ENCODE measurements around the gene DEFB124.
"Not testable (repeated sequence)": the region's sequence is repeated elsewhere in the genome, so short reads cannot be mapped to it uniquely, and the experiment has no call there.

The DEFB124 gene, protein sequence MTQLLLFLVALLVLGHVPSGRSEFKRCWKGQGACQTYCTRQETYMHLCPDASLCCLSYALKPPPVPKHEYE

DNA sequence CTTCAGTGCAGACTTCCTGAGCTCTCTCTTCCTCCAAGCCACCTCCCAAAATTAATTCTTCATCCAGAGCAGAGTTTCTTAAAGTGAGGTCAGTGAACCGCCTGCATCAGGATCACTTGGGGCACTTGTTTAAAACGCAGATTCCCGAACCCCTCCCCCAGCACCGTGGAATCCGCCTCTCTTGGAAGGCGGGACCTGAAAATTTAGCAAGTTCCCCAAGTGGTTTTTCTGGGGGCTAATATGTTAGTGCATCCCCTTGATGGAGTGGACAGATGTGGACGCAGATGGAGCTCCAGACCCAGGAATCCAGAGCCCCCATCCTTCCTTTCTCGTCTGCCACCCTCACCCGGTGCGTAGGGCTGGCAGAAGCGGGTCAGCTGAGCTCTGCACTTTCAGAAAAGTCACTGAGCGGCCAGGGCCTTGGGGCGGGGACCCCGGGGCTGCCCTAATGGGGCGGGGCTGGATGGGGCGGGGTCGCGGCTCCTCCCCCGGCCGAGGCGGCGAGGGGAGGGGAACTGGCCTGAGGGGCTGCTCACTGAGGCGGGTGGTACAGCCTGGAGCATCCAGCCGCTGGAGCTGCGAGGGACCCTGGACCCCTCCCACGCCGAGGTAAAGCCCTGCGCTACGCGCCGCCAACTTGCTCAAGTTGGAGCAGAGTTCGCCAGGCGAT, at the start of gene DEFB124, which contains the start of gene REM1:
TSS of gene DEFB124 (minus strand) at position 370 of the 670 bp plus-strand sequence. CDS start 2,114 bp downstream, outside the sequence.
TSS of gene REM1 (plus strand) at position 531 of the 670 bp plus-strand sequence. CDS start 1,158 bp downstream, outside the sequence.
- no peak for DNase-seq

DNA sequence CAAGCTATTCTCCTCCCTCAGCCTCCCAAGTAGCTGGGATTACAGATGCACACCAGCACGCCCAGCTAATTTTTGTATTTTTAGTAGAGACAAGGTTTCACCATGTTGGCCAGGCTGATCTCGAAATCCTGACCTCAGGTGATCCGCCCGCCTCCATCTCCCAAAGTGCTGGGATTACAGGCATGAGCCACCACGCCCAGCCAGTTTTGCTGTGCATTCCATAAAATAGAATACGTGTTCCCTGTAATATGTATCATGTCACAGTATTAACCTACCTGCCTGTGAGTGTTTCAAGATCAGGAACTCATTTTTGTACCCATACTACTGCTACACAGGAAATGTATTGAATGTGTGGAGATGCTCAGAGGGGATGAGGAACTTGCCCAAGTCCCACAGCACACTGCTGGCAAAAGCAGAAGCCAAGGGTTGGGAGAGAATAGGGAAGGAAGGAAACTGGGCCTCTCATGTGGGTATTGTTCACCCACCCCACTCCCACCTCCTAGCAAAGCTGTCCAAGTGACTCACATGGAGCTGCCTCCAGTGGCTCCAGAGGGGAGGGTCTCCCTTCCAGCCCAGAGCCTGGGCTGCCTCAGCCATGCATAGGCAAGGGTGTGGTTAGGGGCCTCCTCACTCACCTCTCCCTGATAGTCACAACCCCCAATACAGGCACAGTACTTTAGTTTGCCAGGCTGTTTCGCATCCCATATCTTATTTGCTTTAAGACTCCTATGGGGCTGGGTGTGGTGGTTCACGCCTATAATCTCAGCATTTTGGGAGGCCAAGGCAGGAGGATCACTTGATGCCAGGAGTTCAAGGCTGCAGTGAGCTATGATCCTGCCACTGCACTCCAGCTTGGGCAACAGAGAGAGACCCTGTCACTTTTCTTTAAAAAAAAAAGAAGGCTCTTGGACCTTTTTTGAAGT, 48.7 kb upstream of the DEFB124 start:
- no peak for DNase-seq

DNA sequence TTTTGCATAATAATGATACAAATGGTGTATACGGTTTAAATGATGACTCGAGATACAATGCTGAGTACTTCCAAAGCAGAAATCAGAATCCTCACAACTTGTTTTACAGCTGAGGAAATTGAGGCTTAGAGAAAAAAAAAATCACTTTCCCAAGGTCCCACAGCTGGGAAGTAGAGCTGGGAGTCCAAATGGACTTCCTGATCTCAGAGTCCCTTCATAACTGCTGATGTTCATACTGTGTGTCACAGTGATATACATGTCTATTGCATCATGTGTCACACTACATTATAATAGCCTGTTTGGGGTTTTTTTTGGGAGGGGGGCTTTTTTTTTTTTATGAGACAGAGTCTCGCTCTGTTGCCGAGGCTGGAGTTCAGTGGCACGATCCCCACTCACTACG, 47.8 kb upstream of the DEFB124 start:
- no peak for DNase-seq

DNA sequence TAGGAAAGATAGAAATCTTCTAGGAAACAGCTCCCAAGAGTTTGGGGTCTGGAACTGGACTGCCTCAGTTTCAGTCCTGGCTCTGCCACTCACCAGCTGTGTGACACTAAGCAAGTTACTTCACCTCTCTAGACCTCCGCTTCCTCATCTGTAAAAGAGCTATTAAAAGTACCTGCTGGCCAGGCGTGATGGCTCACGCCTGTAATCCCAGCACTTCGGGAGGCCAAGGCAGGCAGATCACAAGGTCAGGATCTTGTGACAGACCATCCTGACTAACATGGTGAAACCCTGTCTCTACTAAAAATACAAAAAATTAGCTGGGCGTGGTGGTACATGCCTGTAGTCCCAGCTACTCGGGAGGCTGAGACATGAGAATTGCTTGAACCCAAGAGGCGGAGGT, 46.3 kb upstream of the DEFB124 start:
- not testable (repeated sequence) for DNase-seq

DNA sequence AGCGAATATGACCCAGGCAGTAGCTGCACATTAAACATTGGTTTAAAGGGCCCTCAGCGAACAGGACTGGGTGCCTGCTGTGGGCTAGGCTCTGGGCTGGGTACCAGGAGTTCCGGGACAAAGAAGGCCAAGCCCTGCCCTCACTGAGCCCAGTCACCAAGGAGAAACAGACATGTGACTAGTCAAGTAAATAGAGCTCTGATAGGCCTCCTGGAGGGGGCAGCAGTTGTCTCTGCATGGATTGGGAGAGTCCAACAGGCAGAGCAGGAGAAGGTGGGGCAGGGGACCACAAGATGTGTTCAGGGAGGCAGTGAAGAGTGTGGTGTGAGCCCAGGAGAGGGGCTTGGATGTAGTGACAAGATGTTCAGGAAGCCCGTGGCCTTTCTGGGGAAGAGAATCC, 42.4 kb upstream of the DEFB124 start:
- peak in 1 of 2 experiments; percentile 65 for DNase-seq

DNA sequence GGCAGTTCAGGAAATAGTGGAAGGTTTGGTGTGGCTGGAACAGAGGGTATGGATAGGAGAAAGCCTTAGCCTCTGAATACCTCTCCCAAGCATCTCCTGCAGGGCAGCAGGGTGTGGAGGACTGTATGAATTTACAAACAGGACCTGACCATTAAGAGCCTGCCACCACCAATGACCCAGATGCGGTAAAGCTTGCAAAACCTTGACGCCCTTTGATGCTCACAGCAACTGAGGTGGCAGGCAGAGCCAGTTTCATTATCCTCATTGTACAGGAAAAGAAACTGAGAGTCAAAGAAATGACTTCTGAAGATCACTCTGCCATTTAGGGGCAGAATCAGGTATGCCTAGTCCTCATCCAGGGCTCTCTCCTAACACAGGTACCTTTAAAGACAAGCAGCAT, 41.7 kb upstream of the DEFB124 start:
- no peak for DNase-seq

DNA sequence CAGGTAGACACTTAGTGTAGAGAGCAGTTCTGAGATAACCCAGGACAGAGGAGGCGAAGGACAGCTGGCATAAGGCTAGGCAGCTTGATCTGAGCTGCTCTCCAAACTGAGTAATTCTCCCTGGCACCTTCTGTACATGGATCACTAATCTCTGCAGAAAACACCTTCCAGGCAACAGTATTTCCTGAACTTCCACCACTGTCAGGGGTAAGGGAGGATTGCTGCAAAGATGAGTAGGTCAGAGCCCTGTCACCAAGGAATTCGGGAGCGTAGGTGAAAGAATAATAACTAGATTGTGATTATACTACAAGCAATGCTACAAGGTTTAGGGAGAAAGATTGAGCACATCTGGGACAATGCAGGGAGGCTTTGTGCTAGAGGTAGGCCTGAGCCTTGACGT, 41.2 kb upstream of the DEFB124 start:
- no peak for DNase-seq

DNA sequence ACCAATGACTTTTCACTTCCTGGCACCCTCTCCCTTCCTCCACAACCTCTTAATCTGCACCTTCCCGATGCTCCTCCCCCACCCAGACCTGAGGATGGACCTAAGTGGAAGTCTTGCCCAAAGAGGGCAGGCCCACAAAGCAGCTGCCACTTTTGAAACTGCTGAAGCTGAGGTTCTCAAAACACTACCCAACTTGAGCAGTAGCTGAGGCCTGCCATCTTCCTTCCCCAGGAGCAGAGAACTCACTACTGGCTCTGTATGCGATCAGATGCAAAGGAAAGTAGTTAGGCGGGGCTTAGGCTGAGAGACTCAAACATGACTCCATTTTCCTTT, 40.8 kb upstream of the DEFB124 start:
- no peak for DNase-seq

DNA sequence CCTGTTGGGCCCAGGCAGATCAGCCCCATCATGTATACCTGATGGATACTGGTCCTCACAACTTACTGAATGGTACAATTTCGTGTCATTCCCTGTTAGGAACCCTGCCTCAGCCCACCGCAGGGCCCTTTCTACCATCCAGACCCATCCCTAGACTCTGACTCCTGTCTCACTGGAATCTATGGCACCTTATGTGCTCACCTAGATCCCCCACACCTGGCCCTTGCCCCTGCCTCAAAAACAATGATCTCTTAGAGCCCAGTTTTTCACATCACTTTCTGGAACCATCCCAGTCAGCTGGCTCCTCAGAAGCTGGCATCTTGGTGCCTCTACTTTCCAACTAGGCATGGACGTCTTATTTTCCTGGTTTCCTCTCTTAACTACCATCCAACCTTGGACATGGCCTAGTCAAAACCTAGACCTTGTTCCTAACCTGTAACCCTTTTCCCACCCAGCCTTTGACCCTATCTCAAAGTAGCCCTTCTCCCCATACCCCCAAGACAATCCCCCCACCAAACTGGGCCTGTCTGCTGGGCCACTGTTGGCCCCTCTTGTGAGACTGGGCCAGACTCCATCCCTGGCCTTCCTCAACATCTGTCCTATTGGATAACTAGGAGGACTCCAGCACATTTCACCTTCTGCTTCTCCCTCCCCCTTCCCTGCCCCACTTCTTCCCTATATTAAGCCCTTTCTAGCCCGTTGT, 40.3 kb upstream of the DEFB124 start:
- no peak for DNase-seq

DNA sequence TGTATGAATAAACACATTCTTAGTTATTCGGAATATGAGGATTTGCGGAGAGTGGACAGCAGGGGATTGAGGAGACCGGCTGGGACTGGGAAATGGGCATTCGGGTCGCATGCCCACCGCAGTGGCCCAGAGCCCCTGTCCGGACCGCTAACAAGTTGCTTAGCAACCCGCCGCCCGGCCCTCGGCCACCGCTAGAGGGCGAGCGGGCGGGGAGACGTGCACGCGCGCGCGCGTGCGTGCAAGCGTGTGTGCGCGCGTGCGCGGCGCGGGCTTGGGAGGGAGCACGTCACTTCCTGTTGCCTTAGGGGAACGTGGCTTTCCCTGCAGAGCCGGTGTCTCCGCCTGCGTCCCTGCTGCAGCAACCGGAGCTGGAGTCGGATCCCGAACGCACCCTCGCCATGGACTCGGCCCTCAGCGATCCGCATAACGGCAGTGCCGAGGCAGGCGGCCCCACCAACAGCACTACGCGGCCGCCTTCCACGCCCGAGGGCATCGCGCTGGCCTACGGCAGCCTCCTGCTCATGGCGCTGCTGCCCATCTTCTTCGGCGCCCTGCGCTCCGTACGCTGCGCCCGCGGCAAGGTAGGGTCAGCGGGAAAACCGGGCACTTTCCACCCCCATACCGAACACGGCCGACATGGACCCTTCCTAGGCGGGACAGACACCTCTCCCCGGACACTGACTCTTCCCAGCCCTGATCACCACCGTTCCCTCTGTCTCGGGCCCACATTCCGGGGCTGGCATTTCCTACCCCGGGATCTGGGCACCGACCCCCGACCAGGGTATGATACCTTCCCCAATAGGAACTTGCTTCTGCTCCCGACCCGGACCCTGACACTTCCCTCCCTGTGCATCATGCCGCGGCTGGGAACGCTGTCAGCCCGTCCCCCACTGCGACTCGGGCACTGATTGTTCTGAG, 39.5 kb upstream of the DEFB124 start, which contains the start of gene HM13:
TSS of gene HM13 (plus strand) at position 289 of the 918 bp plus-strand sequence. CDS start at position 399, 110 bp downstream.
- peak; percentile 81 to 97 for DNase-seq

DNA sequence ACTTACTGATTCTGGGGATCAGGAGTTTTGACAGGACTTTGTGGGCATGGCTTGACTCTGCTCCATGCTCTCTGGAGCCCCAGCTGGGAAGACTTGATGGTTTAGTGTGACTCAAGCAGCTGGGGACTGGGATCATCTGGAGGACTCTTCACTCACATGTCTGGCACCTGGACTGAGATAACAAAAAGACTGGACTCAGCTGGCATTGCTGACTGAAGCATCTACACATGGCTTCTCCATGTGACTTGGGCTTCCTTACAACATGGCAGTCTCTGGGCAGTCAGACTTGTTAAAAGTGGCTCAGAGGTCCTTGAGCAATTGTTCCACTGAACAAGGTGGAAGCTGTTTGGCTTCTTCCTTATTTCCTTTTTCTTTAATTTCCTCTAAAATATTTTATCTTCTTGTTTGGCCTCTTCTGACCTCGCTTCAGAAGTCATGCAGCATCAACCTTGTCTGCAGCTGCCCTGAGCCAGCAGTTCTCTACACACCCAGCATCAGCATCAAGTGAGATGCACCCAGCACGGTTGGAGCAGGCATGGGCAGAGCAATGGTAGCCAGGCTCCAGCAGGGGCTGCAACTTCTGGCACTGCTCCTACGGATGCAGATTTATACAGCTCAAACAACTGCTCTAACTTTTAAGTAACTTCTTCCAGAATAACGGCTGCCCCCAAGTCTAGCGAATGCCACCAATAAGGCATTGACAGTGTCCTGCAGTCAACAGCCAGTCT, 33.8 kb upstream of the DEFB124 start:
- no peak for DNase-seq

DNA sequence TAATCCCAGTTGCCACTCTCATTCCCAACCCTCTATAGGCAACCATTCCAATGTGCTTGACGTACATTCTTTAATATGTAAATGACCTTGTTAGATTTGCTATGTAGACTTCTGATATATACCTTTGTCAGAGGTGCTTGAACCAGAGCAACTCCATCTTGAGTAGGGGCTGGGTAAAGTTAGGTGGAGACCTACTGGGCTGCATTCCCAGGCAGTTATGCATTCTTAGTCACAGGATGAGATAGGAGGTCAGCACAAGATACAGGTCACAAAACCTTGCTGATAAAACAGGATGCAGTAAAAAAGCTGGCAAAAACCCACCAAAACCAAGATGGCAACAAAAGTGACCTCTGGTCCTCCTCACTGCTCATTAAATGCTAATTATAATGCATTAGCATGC, 31.0 kb upstream of the DEFB124 start:
- no peak for DNase-seq

DNA sequence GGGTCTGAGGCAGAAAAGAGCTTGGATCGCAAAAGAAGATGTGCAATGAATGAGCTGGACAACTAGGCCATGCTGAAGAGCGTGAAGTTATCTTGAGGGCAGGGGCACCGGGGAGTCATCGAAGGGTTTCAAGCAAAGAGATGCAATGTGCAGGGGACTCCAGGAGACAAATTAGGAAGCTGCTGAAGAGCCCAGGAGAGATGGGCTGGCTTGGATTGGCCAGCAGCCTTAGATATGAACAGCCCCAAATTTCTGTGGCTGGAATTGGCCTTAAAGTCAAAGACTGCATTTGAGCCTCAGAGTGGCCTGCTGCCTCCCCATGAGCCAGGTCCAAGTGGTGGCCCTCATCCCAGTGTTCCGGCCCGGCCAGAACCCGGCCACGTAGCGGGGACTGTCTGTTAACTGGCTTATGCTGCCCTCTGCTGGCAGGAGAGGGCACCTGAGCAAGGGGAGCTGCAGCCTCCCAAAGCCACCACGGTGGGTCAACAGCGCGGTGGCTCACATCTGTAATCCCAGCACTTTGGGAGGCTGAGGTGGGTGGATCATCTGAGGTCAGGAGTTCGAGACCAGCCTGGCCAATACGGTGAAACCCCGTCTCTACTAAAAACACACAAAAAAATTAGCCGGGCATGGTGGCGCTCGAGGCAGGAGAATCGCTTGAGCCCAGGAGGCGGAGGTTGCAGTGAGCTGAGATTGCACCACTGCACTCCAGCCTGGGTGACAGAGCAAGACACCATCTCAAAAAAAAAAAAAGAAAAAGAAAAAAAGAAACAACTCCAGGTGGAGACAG, 28.2 kb upstream of the DEFB124 start:
- peak; percentile 41 to 89 for DNase-seq

DNA sequence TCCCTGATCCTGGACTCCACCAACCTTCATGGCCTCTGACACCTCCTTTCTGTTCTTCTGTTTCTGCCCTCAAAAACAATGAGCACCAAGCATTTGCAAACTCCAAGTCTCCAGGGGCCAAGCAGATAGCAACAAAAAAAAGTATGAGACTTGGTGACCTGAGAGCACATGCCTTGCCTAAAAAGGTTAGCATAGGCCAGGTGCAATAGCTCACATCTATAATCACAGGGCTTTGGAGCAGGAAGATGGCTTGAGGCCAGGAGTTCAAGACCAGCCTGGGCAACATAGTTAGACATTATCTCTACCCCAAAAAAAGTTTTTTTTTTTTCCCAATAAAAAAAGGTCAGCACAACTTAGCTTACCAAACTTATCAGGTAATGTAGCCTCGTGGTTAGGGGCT, 25.6 kb upstream of the DEFB124 start:
- no peak for DNase-seq

DNA sequence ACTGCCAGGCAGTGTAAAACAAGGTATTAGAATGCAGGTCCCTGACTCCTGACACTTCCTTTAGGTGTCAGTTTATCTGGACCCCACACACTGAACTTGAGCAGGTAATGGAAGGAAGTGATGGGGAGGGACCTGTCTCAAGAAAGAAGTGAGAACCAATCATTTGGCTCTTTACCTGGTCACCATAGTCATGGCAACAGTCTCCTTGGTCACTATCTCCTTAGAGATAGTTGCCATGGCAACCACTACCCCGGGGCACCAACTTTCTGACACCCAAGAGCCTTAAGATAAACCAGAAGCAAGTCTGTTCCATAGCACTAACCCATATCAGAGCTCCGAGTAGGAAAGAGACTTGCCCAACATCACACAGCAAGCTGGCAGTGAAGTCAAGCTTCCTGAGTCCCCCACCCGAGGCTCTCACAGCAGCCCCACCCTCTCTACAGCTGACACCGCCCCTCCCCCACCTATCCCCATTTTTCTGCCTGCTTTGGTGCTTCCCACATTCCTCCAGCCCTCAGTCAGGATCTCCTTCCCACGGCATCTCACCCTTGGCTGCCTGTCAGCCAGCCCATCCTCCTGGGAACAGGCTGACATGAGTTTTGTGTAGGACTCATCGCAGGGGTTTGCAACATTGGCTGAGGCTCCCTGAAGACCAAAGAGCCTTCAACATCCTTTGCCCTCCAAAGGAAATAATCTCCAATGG, 23.1 kb upstream of the DEFB124 start:
- DNase-seq = peak in 1 of 2 experiments; percentile 13

DNA sequence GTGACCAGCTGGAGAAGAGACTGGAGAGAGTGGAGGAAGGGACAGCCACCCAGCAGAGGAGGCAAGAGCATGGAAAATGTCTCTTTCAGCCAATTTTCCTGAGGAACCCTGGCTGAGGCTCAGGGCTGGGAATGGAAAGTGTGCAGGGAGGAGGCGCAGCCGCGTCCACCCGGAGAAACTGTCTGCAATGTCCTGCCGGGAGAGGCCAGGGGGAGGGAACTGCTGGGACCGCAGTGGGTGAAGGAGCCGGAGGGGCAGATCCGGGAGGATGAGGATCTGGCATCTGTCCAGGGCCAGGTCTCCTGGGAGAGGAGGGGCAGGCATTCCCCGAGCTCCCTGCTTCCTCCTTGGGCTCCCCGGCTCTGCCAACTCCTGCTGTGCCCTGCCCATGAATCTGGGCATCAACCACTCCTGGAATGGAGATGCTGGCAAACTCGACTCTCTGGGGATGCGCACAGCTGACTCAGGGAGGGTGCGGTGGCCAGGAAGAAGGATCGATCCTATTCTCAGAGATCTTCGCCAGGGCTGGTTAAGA, 21.9 kb upstream of the DEFB124 start:
- DNase-seq = no peak

DNA sequence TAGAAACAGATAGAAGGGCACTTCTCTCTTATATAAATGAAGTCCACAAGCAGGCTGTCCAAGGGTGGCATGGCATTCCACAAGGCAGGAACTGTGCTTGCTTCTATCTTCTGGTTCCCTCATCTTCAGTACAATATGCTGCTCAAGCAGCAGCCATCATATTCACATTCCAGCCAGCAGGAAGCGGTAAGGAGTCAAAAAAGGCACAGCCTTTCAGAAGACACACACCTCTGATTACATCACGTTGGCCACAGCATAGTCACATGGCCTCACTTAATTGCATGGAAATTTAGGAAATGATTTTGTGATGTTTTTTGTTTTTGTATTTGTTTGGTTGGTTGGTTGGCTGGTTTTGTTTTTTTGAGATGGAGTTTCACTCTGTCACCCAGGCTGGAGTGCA, 19.2 kb upstream of the DEFB124 start:
- DNase-seq = peak in 1 of 2 experiments; percentile 49

DNA sequence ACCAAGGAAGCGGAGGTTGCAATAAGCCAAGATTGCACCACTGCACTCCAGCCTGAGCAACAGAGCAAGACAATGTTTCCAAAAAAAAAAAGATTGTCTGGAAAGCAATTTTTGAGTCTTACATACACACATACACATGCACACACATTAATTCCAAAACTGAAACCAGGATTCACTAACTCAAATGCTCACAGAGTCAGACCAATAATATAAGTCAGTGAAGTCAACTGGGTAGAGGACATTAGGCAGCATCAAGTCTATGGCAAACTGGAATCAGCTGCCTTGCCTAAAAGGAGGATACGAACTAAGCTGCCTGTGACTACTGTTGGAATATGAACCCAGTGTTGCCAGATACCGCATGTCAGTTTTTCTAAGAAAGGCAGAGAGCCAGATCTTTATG, 15.8 kb upstream of the DEFB124 start:
- no peak for DNase-seq

DNA sequence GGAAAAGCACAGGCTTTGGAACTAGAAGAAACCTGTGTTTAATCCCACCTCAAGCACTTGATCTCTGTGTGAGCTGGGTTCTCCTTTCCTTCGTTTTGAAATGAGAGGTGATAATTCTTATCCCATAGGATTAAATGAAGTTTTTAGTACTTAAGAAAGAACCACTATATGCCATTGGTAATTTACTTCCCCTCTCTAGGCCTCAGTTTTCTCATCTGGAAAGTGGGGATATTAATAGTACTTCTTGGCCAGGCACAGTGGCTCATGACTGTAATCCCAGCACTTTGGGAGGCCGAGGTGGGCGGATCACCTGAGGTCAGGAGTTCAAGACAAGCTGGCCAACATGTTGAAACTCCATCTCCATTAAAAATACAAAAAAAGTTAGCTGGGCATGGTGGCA, 14.2 kb upstream of the DEFB124 start:
- no peak for DNase-seq

DNA sequence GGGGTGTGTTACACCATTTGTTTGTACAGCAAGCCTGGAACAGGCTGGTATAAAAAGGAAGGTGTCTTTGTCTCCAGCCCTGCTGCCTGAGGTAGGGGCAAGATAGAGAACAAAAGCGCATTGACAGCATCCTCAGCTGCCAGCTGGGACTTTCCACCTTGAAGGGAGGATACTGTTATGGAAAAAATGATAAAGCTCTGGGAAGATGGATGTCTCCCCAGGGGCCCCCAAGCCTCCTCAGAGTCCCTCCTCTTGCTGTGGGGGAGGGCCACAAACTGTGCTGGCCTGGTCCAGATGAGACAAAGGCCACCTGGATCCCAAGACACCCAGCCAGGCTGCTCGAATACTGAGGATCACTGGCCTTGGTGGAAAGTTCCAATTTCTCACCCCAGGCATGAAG, 13.2 kb upstream of the DEFB124 start:
- DNase-seq = peak; percentile 52 to 59

Measured in NCI-H526 (cell line).